IMR-90 (cell line): Measurements from ENCODE around the gene FAM110A. TPM values are rescaled to one million over a fixed set of nuclear protein-coding genes. Genes with fewer than 3 reads are reported as not detected.

Experiments
- ATAC-seq: fragments of 200-7000 bp; cut with Tn5 transposase; 2 replicates; pipeline ENCODE4 v1.9.1; 2020; ENCODE audit warnings: low read depth, mild to moderate bottlenecking, moderate library complexity
- BruUV-seq: library from RNA; stranded (reverse); fragments of 400-500 nt; replicated peaks from 2 replicates; lab custom pipeline; 2021; lab: Mats Ljungman, UMichigan
- CTCF ChIA-PET: fragments of 300-600 bp; formaldehyde crosslinking; extraction: SDS; loops from one replicate; lab custom pipeline; 2021; ENCODE audit warnings: antibody characterized with exemption; lab: Yijun Ruan, JAX
- POLR2A ChIA-PET: fragments of 300-600 bp; sonication (Branson Sonifier 250); formaldehyde crosslinking; loops from one replicate; lab custom pipeline; 2022; ENCODE audit warnings: antibody characterized with exemption; ENCODE audit not compliant: unreplicated experiment; lab: Charles Lee
- DNase-seq: peaks from one replicate; pipeline ENCODE4 v3.0.0; 2013
- H2AFZ ChIP-seq: replicated peaks from 2 replicates; pipeline ENCODE3; 2013; ENCODE audit warnings: low read length, mild to moderate bottlenecking; ENCODE audit not compliant: poor library complexity
- H2AK5ac ChIP-seq: 2 replicates; pipeline ENCODE4 v1.6.1; 2013; ENCODE audit warnings: low read depth, low read length, inconsistent platforms
- H2AK9ac ChIP-seq: replicated peaks from 2 replicates; pipeline ENCODE3; 2013; ENCODE audit warnings: mild to moderate bottlenecking, low read depth, low read length, moderate library complexity; ENCODE audit not compliant: poor library complexity
- H2BK120ac ChIP-seq: 2 replicates; pipeline ENCODE4 v1.6.1; 2013; ENCODE audit warnings: low read depth, low read length, inconsistent platforms
- H2BK15ac ChIP-seq: 3 replicates; pipeline ENCODE4 v1.6.1; 2013; ENCODE audit warnings: low read depth, low read length, inconsistent platforms
- H2BK20ac ChIP-seq: 2 replicates; pipeline ENCODE4 v1.6.1; 2013; ENCODE audit warnings: low read depth, mild to moderate bottlenecking, inconsistent platforms, low read length, moderate library complexity
- H2BK5ac ChIP-seq: 2 replicates; pipeline ENCODE4 v1.6.1; 2013; ENCODE audit warnings: mild to moderate bottlenecking, low read depth, low read length, inconsistent platforms; ENCODE audit not compliant: poor library complexity, severe bottlenecking
- H3K14ac ChIP-seq: replicated peaks from 2 replicates; pipeline ENCODE4 v1.6.1; 2013; ENCODE audit warnings: low read depth, low read length, inconsistent platforms
- H3K18ac ChIP-seq: 2 replicates; pipeline ENCODE4 v1.6.1; 2013; ENCODE audit warnings: low read depth, low read length, control low read depth
- H3K23ac ChIP-seq: 2 replicates; pipeline ENCODE4 v1.6.1; 2013; ENCODE audit warnings: low read depth, low read length, inconsistent platforms
- H3K27ac ChIP-seq: 2 replicates; pipeline ENCODE4 v1.5.1; 2013; ENCODE audit warnings: mild to moderate bottlenecking, control low read depth, low read length; ENCODE audit not compliant: insufficient read depth
- H3K27me3 ChIP-seq: 2 replicates; pipeline ENCODE4 v1.6.1; 2013; ENCODE audit warnings: low read length; ENCODE audit not compliant: control insufficient read depth, insufficient read depth
- H3K36me3 ChIP-seq: 2 replicates; pipeline ENCODE4 v1.6.1; 2013; ENCODE audit warnings: low read length, mixed read lengths; ENCODE audit not compliant: control insufficient read depth, insufficient read depth
- H3K4ac ChIP-seq: 2 replicates; pipeline ENCODE4 v1.6.1; 2013; ENCODE audit warnings: low read depth, low read length, inconsistent platforms
- H3K4me1 ChIP-seq: 2 replicates; pipeline ENCODE4 v1.6.1; 2013; ENCODE audit warnings: low read length, mixed read lengths; ENCODE audit not compliant: control insufficient read depth, insufficient read depth
- H3K4me2 ChIP-seq: 2 replicates; pipeline ENCODE4 v1.6.1; 2013; ENCODE audit warnings: low read depth, mild to moderate bottlenecking, control low read depth, low read length, moderate library complexity
- H3K4me3 ChIP-seq: 2 replicates; pipeline ENCODE4 v1.5.1; 2013; ENCODE audit warnings: low read depth, mild to moderate bottlenecking, control low read depth, low read length, moderate library complexity; ENCODE audit not compliant: insufficient read depth
- H3K56ac ChIP-seq: 2 replicates; pipeline ENCODE4 v1.6.1; 2013; ENCODE audit warnings: low read length, inconsistent platforms; ENCODE audit not compliant: insufficient read depth; ENCODE audit errors: extremely low read depth
- H3K79me1 ChIP-seq, 2 experiments: 2 replicates each; pipeline ENCODE4 v1.6.1; 2013; ENCODE audit warnings: low read length in 2 of 2, inconsistent platforms in 1 of 2, low read depth in 1 of 2
- H3K9ac ChIP-seq: 2 replicates; pipeline ENCODE4 v1.6.1; 2013; ENCODE audit warnings: low read depth, low read length, control low read depth
- H3K9me1 ChIP-seq: 2 replicates; pipeline ENCODE4 v1.6.1; 2013; ENCODE audit warnings: low read length, inconsistent platforms; ENCODE audit not compliant: insufficient read depth
- H3K9me3 ChIP-seq: 2 replicates; pipeline ENCODE4 v1.6.1; 2013; ENCODE audit warnings: low read length; ENCODE audit not compliant: control insufficient read depth, insufficient read depth
- H4K20me1 ChIP-seq: 2 replicates; pipeline ENCODE4 v1.6.1; 2013; ENCODE audit warnings: low read length, inconsistent platforms; ENCODE audit not compliant: insufficient read depth
- H4K5ac ChIP-seq: 2 replicates; pipeline ENCODE4 v1.6.1; 2013; ENCODE audit warnings: mild to moderate bottlenecking, low read depth, low read length, control low read depth
- H4K8ac ChIP-seq, 2 experiments: 2 replicates each; pipeline ENCODE4 v1.6.1; 2013; ENCODE audit warnings: low read depth in 2 of 2, low read length in 2 of 2, control low read depth in 1 of 2, inconsistent platforms in 1 of 2
- H4K91ac ChIP-seq: 2 replicates; pipeline ENCODE4 v1.6.1; 2013; ENCODE audit warnings: low read depth, low read length, inconsistent platforms; ENCODE audit not compliant: insufficient read depth
- MAFK ChIP-seq: IDR thresholded peaks from 2 replicates; pipeline ENCODE4 v1.6.1; 2012; ENCODE audit warnings: low read depth, low read length, improper control_type of control experiment
- RFX5 ChIP-seq: IDR thresholded peaks from 2 replicates; pipeline ENCODE4 v1.8.0; 2012; ENCODE audit warnings: low read depth, mild to moderate bottlenecking, low read length, moderate library complexity
- WGBS, 2 experiments: methylation state at CpG; one replicate each; pipeline versions ENCODE4 v1.1.5 to v1.1.7; 2013; ENCODE audit warnings: missing lambda C conversion rate in 2 of 2; ENCODE audit not compliant: insufficient read length in 1 of 2; ENCODE audit errors: extremely low coverage in 2 of 2; 5-methylcytosine and 5-hydroxymethylcytosine counted together
- dilution Hi-C: fragments of 300-500 bp; cut with HindIII; formaldehyde crosslinking; loops from one replicate; pipeline ENCODE4 v1.14.3; 2018; ENCODE audit warnings: low sequenced_read_pairs; ENCODE audit not compliant: unreplicated experiment
- in situ Hi-C: fragments of 300-500 bp; cut with MboI; formaldehyde crosslinking; loops from 3 replicates; pipeline ENCODE4 v1.14.3; 2019; ENCODE audit warnings: low sequenced_read_pairs, inconsistent platforms, mixed read lengths
- intact Hi-C: fragments of 100-400 bp; cut with micrococcal nuclease; formaldehyde crosslinking; loops from 2 replicates; pipeline ENCODE4 v1.10.0; 2022
- polyA plus RNA-seq, 3 experiments: library from polyadenylated mRNA; depleted of rRNA; stranded (reverse); fragments of >200 nt; gene quantifications; 2 replicates each; pipeline ENCODE4 v1.2.3, GENCODE V29; 2012; ENCODE audit warnings: low replicate concordance in 1 of 3
- total RNA-seq: library from RNA; depleted of rRNA; stranded (reverse); fragments of >200 nt; gene quantifications from 2 replicates; pipeline ENCODE4 v1.2.3, GENCODE V29; 2012
- TF ChIP-seq, protein P1 (sequence below): fragments of 150-350 bp; IDR thresholded peaks from 2 replicates; pipeline ENCODE4 v1.6.1; 2016; ENCODE audit warnings: low read depth, mild to moderate bottlenecking, low read length, moderate library complexity, borderline replicate concordance

FAM110A gene
- total and polyA plus RNA-seq, 2 of the 4 experiments (the other 2 are of a cell fraction), result 0.36 to 3.6 TPM

GRCh38 chr20:870758-871157 is 37.2 kb downstream of the FAM110A start:
- no peak overlapping the region for H2BK15ac ChIP-seq
- no peak overlapping the region for H3K4me3 ChIP-seq
- H3K4me1 ChIP-seq, result no peaks in the 10 kb centered on the region
- no peak overlapping the region for H3K27ac ChIP-seq
- H4K20me1 ChIP-seq, result no peaks in the 10 kb centered on the region
- no peak overlapping the region for H4K91ac ChIP-seq
- no peak overlapping the region for H3K4me2 ChIP-seq
- H4K5ac ChIP-seq, result no peak overlapping the region
- TF ChIP-seq MAFK, result no peak
- TF ChIP-seq, protein P1, sequence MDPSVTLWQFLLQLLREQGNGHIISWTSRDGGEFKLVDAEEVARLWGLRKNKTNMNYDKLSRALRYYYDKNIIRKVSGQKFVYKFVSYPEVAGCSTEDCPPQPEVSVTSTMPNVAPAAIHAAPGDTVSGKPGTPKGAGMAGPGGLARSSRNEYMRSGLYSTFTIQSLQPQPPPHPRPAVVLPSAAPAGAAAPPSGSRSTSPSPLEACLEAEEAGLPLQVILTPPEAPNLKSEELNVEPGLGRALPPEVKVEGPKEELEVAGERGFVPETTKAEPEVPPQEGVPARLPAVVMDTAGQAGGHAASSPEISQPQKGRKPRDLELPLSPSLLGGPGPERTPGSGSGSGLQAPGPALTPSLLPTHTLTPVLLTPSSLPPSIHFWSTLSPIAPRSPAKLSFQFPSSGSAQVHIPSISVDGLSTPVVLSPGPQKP, result no peak
- TF ChIP-seq RFX5, result no peak
- no CpG with 5 or more reads among the region's 3 CpGs for WGBS, 2 experiments
- H3K56ac ChIP-seq, result no peak overlapping the region
- H3K23ac ChIP-seq, result no peak overlapping the region
- BruUV-seq, result no TSS peak
- peaks cover 10% of the 10 kb centered on the region for H3K27me3 ChIP-seq
- intact Hi-C loops, result no loop called here
- no peak overlapping the region for H2BK5ac ChIP-seq
- ATAC-seq (no peak), DNase-seq (no peak)
- H2AFZ ChIP-seq, result no peak overlapping the region
- H2BK20ac ChIP-seq, result no peak overlapping the region
- in situ Hi-C loops, result no loop called here
- no peak overlapping the region for H2AK9ac ChIP-seq
- no peak overlapping the region for H3K14ac ChIP-seq
- H3K4ac ChIP-seq, result no peak overlapping the region
- no peak overlapping the region for H4K8ac ChIP-seq
- no peak overlapping the region for H2AK5ac ChIP-seq
- no peak overlapping the region for H3K18ac ChIP-seq
- H3K36me3 ChIP-seq, result no peaks in the 10 kb centered on the region
- no peaks in the 10 kb centered on the region for H3K9me3 ChIP-seq
- dilution Hi-C loops, result no loop called here
- POLR2A ChIA-PET, result no interaction called here
- CTCF ChIA-PET, result no interaction called here
- 0 out of 2 replicates have a peak, but pooled peaks cover 2% of the 10 kb centered on the region for H3K9me1 ChIP-seq
- no peak overlapping the region for H2BK120ac ChIP-seq
- no peaks in the 10 kb centered on the region for H3K79me1 ChIP-seq
- no peak overlapping the region for H3K9ac ChIP-seq
